Chondrocyte (in vitro differentiated cells): ENCODE data around the gene SOBP. TPM values are rescaled to one million over a fixed set of nuclear protein-coding genes. Genes with fewer than 3 reads are reported as not detected.

Experiments used
- DNase-seq: peaks from one replicate; pipeline ENCODE4 v3.0.0; 2021; ENCODE audit warnings: mixed read lengths, low spot score
- H3K27ac Mint-ChIP-seq: one replicate; pipeline ENCODE4 v1.8.0; 2021; ENCODE audit warnings: mild to moderate bottlenecking, moderate library complexity, mixed read lengths; ENCODE audit not compliant: unreplicated experiment
- H3K27me3 Mint-ChIP-seq: 2 replicates; pipeline ENCODE4 v1.8.0; 2021; ENCODE audit warnings: low read depth, mixed read lengths
- H3K36me3 Mint-ChIP-seq: 2 replicates; pipeline ENCODE4 v1.8.0; 2021; ENCODE audit warnings: low read depth, mixed read lengths
- H3K4me1 Mint-ChIP-seq: 2 replicates; pipeline ENCODE4 v1.8.0; 2021; ENCODE audit warnings: low read depth, mild to moderate bottlenecking, mixed read lengths
- H3K4me3 Mint-ChIP-seq: one replicate; pipeline ENCODE4 v1.8.0; 2021; ENCODE audit warnings: mild to moderate bottlenecking, moderate library complexity, mixed read lengths; ENCODE audit not compliant: unreplicated experiment
- H3K9me3 Mint-ChIP-seq: 2 replicates; pipeline ENCODE4 v1.8.0; 2021; ENCODE audit warnings: low read depth, mixed read lengths
- CTCF ChIP-seq: fragments of 200-600 bp; sonication (generic); IDR thresholded peaks from 2 replicates; pipeline ENCODE4 v1.5.0; 2021; ENCODE audit warnings: antibody characterized with exemption, mild to moderate bottlenecking, moderate library complexity
- total RNA-seq: library from RNA; stranded (reverse); gene quantifications from 3 replicates; pipeline ENCODE4 v1.2.1, GENCODE V29; 2021

SOBP gene
- total RNA-seq, 1 donor from 2014 or later, result 6.6 TPM

GRCh38 chr6:107479089-107479690 is 10.7 kb upstream of the SOBP start:
- peaks cover 6% of the 10 kb centered on the region for H3K27me3 Mint-ChIP-seq
- no peak overlapping the region for H3K27ac Mint-ChIP-seq
- H3K4me3 Mint-ChIP-seq, result no peak overlapping the region
- H3K36me3 Mint-ChIP-seq, result no peaks in the 10 kb centered on the region
- no peak for DNase-seq
- no peaks in the 10 kb centered on the region for H3K9me3 Mint-ChIP-seq
- H3K4me1 Mint-ChIP-seq, result no peaks in the 10 kb centered on the region
- TF ChIP-seq CTCF, result no peak

GRCh38 chr6:107485157-107485556 is 4.8 kb upstream of the SOBP start:
- Mint-ChIP-seq H3K9me3 (no peaks in the 10 kb centered on the region), H3K27me3 (peaks cover 17% of the 10 kb centered on the region), H3K36me3 (no peaks in the 10 kb centered on the region), H3K27ac (no peak overlapping the region), H3K4me3 (no peak overlapping the region), H3K4me1 (peaks cover 11% of the 10 kb centered on the region)
- DNase-seq, result no peak
- TF ChIP-seq CTCF, result no peak

- Mint-ChIP-seq H3K4me1 (peaks cover 11% of the 10 kb centered on the region), H3K36me3 (no peaks in the 10 kb centered on the region), H3K4me3 (peak overlapping the region; percentile 81), H3K27me3 (peaks cover 11% of the 10 kb centered on the region), H3K27ac (peak overlapping the region; percentile 77), H3K9me3 (no peaks in the 10 kb centered on the region)
- no peak for TF ChIP-seq CTCF
- no peak for DNase-seq
These were observed 1.6 kb upstream of the SOBP start for GRCh38 chr6:107488174-107488874.

GRCh38 chr6:107488875-107489635 is 862 bp upstream of the SOBP start:
- H3K36me3 Mint-ChIP-seq, result no peaks in the 10 kb centered on the region
- H3K4me3 Mint-ChIP-seq, result peak overlapping the region; percentile 81
- H3K9me3 Mint-ChIP-seq, result no peaks in the 10 kb centered on the region
- peak overlapping the region; percentile 77 for H3K27ac Mint-ChIP-seq
- peaks cover 11% of the 10 kb centered on the region for H3K4me1 Mint-ChIP-seq
- DNase-seq, result no peak
- H3K27me3 Mint-ChIP-seq, result peaks cover 11% of the 10 kb centered on the region
- TF ChIP-seq CTCF, result no peak

GRCh38 chr6:107490566-107491137 is 735 bp downstream of the SOBP start:
- Mint-ChIP-seq H3K4me3 (no peak overlapping the region), H3K9me3 (no peaks in the 10 kb centered on the region), H3K36me3 (no peaks in the 10 kb centered on the region), H3K4me1 (peaks cover 25% of the 10 kb centered on the region), H3K27me3 (peaks cover 11% of the 10 kb centered on the region), H3K27ac (peak overlapping the region; percentile 83)
- no peak for TF ChIP-seq CTCF
- DNase-seq, result no peak
